ENCODE results near the gene INPP1.

INPP1 gene

DNA sequence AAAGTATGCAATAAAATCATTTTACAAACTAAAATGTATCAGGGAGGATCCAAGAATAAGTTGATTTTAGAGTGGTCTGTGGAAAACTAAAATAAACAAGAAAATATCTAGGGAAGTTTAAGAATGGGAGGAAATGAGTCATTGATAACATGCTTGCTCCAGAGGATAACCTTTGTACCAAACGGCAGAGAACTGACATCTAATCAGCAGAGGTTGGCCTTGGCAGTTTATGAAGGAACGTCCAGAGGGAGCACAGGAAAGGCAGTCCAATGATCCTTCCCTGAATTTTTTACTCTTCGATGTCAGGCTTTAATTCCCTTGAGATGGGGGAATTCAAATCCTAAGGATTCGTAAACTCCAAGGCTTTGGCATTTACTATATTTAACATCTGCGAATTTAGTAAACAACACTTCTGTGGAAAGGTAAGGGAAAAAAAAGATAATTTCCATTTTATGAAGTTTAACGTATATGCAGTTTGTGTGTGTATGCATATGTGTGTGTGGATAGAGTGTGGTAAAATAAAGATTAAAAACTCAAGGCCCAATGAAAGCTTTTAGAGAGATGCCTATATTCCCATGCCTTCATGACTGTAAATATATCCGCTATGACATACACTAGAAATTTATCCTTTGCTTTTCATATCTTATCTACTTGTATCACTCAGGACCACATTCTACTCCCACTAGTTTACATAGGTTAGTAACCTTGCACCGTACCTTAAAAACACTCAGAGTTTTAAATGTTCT, 8.7 kb upstream of the INPP1 start:
- no peak for TF ChIP-seq ZBTB7A (IDR thresholded peaks at IDR 0.05; ENCODE audit: low read depth)
- no peak for TF ChIP-seq TAF1 (IDR thresholded peaks at IDR 0.05; ENCODE audit: low read depth)
- TF ChIP-seq, protein P1, sequence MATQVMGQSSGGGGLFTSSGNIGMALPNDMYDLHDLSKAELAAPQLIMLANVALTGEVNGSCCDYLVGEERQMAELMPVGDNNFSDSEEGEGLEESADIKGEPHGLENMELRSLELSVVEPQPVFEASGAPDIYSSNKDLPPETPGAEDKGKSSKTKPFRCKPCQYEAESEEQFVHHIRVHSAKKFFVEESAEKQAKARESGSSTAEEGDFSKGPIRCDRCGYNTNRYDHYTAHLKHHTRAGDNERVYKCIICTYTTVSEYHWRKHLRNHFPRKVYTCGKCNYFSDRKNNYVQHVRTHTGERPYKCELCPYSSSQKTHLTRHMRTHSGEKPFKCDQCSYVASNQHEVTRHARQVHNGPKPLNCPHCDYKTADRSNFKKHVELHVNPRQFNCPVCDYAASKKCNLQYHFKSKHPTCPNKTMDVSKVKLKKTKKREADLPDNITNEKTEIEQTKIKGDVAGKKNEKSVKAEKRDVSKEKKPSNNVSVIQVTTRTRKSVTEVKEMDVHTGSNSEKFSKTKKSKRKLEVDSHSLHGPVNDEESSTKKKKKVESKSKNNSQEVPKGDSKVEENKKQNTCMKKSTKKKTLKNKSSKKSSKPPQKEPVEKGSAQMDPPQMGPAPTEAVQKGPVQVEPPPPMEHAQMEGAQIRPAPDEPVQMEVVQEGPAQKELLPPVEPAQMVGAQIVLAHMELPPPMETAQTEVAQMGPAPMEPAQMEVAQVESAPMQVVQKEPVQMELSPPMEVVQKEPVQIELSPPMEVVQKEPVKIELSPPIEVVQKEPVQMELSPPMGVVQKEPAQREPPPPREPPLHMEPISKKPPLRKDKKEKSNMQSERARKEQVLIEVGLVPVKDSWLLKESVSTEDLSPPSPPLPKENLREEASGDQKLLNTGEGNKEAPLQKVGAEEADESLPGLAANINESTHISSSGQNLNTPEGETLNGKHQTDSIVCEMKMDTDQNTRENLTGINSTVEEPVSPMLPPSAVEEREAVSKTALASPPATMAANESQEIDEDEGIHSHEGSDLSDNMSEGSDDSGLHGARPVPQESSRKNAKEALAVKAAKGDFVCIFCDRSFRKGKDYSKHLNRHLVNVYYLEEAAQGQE (IDR thresholded peaks at IDR 0.05; ENCODE audit: low read depth) = no peak
- no peak for TF ChIP-seq FOXM1 (IDR thresholded peaks at IDR 0.05; ENCODE audit: borderline replicate concordance, low read depth)
- TF ChIP-seq NFIC (IDR thresholded peaks at IDR 0.05) = no peak
- TF ChIP-seq, protein P2, sequence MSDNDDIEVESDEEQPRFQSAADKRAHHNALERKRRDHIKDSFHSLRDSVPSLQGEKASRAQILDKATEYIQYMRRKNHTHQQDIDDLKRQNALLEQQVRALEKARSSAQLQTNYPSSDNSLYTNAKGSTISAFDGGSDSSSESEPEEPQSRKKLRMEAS (IDR thresholded peaks at IDR 0.05) = no peak

DNA sequence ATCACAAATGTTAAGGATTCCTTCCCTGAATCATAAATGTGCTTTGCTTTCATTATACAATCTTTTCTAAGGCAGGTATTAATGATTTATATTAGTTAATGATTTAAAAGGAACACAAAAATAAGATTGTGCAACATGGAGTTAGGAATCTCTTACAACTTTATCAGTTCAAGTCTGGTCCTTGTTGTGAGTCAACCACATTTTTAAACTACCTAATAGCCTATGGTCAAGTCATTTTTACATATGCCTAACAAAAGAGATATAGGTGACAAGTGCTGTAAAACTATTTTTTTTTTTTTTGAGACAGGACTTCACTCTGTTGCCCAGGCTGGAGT, 8.2 kb upstream of the INPP1 start:
- TF ChIP-seq FOXM1 (IDR thresholded peaks at IDR 0.05; ENCODE audit: borderline replicate concordance, low read depth) (no peak), ZBTB7A (IDR thresholded peaks at IDR 0.05; ENCODE audit: low read depth) (no peak), CEBPB (IDR thresholded peaks at IDR 0.05) (no peak), EGR1 (IDR thresholded peaks at IDR 0.05) (no peak), TAF1 (IDR thresholded peaks at IDR 0.05; ENCODE audit: low read depth) (no peak), YY1 (IDR thresholded peaks at IDR 0.05; ENCODE audit: low read depth) (no peak), RAD21 (IDR thresholded peaks at IDR 0.05; ENCODE audit: low read depth) (no peak), CREB1 (IDR thresholded peaks at IDR 0.05; ENCODE audit: low read depth) (no peak), TCF12 (IDR thresholded peaks at IDR 0.05; ENCODE audit: low read depth) (no peak), EP300 (IDR thresholded peaks at IDR 0.05; ENCODE audit: borderline replicate concordance) (no peak), NFIC (IDR thresholded peaks at IDR 0.05) (no peak), TEAD4 (IDR thresholded peaks at IDR 0.05) (no peak)
- TF ChIP-seq, protein P2 (IDR thresholded peaks at IDR 0.05) = no peak
- TF ChIP-seq, protein P1 (IDR thresholded peaks at IDR 0.05; ENCODE audit: low read depth) = no peak
- TF ChIP-seq, protein P3, sequence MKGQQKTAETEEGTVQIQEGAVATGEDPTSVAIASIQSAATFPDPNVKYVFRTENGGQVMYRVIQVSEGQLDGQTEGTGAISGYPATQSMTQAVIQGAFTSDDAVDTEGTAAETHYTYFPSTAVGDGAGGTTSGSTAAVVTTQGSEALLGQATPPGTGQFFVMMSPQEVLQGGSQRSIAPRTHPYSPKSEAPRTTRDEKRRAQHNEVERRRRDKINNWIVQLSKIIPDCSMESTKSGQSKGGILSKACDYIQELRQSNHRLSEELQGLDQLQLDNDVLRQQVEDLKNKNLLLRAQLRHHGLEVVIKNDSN (IDR thresholded peaks at IDR 0.05) = no peak

DNA sequence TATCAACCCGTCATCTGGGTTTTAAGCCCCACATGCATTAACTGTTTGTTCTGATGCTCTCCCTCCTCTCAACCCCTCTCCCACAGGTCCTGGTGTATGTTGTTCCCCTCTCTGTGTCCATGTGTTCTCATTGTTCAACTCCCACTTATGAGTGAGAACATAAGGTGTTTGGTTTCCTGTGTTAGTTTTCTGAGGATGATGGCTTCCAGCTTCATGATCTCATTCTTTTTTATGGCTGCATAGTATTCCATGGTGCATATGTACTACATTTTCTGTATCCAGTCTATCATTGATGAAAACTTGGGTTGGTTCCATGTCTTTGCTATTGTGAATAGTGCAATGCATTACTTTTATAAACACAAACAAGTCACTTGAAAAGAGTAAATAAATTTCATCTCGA, 7.0 kb upstream of the INPP1 start:
- no peak for TF ChIP-seq FOXM1 (IDR thresholded peaks at IDR 0.05; ENCODE audit: borderline replicate concordance, low read depth)
- no peak for TF ChIP-seq EGR1 (IDR thresholded peaks at IDR 0.05)
- TF ChIP-seq EP300 (IDR thresholded peaks at IDR 0.05; ENCODE audit: borderline replicate concordance) = no peak
- TF ChIP-seq TEAD4 (IDR thresholded peaks at IDR 0.05) = no peak
- no peak for TF ChIP-seq CEBPB (IDR thresholded peaks at IDR 0.05)
- TF ChIP-seq CREB1 (IDR thresholded peaks at IDR 0.05; ENCODE audit: low read depth) = no peak
- TF ChIP-seq NFIC (IDR thresholded peaks at IDR 0.05) = no peak
- no peak for TF ChIP-seq TAF1 (IDR thresholded peaks at IDR 0.05; ENCODE audit: low read depth)
- TF ChIP-seq RAD21 (IDR thresholded peaks at IDR 0.05; ENCODE audit: low read depth) = no peak
- TF ChIP-seq, protein P2 (IDR thresholded peaks at IDR 0.05) = no peak
- TF ChIP-seq, protein P3 (IDR thresholded peaks at IDR 0.05) = no peak
- TF ChIP-seq TCF12 (IDR thresholded peaks at IDR 0.05; ENCODE audit: low read depth) = no peak
- no peak for TF ChIP-seq ZBTB7A (IDR thresholded peaks at IDR 0.05; ENCODE audit: low read depth)
- no peak for TF ChIP-seq YY1 (IDR thresholded peaks at IDR 0.05; ENCODE audit: low read depth)
- TF ChIP-seq, protein P1 (IDR thresholded peaks at IDR 0.05; ENCODE audit: low read depth) = no peak

DNA sequence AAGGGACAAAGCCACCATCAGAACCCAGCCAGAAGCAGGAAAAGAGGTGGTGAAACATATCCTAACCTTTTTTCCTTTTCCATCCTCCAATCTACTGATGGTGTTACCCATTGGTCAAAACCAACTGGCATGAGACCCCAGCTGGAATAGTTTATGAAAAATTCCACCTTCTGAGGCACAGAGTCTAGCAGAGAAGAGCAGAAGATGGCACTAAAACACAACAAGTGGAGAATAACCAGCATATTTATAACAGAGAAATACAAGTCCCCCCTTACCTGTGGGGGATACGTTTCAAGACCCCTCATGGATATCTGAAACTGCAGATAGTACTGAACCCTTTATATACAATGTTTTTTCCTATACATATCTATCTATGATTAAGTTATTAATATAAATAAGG, 4.9 kb upstream of the INPP1 start:
- TF ChIP-seq YY1 (IDR thresholded peaks at IDR 0.05; ENCODE audit: low read depth) (no peak), TAF1 (IDR thresholded peaks at IDR 0.05; ENCODE audit: low read depth) (no peak), EP300 (IDR thresholded peaks at IDR 0.05; ENCODE audit: borderline replicate concordance) (no peak), EGR1 (IDR thresholded peaks at IDR 0.05) (no peak), RAD21 (IDR thresholded peaks at IDR 0.05; ENCODE audit: low read depth) (no peak)
